ENCODE measurements around the gene LRP4. TPM values are rescaled to one million over a fixed set of nuclear protein-coding genes. Genes with fewer than 3 reads are reported as not detected.

The LRP4 gene
- total and polyA plus RNA-seq, 2 of the 13 experiments (the other 11 are each of a cell fraction or from before 2014, with no cell fraction given), result 4.7 to 13.3 TPM

DNA sequence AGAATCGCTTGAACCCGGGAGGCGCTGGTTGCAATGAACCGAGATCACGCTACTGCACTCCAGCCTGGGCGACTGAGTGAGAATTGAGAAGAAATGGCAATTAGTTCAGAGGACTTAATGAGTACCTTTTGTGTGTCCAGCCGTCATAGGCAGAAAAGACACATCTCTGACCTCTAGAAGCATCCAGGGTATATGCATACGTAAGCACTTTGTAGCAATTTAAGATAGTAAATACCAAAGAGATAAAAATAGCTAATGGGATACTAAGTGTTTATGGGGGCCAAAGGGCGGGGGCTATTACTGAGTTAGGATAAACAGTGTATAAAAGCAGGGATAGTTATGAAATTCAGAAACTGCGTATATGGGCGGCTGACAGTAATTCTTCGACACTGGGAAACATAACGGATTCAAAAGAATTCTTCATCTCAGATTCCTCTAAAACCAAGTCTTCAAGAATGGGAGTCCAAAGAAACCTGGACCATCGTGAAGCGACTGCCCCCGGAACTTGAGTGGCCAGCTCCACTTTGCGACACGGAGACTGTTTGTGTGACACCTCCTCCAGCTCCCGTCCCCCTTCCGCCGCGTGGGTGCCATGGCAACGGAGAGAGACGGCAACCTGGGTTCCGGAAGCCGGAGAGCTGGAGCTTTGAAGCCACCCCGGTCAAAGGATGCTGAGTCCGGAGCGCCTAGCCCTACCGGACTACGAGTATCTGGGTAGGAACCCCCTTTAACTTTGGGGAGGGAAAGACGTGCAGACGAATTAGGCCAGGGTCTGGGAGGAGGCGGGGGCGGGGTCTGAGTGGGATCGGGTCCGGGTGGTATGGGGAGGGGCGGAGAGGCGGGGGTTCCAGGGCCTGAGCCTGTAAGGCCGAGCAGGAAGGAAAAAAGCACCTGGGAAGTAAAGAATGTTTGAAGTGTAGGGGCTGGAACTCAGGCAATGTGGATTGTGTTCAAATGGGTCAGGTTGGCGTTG lies 18.1 kb upstream of the LRP4 start, which contains the start of gene CSTPP1 (continued):
- TF ChIP-seq, protein P1, sequence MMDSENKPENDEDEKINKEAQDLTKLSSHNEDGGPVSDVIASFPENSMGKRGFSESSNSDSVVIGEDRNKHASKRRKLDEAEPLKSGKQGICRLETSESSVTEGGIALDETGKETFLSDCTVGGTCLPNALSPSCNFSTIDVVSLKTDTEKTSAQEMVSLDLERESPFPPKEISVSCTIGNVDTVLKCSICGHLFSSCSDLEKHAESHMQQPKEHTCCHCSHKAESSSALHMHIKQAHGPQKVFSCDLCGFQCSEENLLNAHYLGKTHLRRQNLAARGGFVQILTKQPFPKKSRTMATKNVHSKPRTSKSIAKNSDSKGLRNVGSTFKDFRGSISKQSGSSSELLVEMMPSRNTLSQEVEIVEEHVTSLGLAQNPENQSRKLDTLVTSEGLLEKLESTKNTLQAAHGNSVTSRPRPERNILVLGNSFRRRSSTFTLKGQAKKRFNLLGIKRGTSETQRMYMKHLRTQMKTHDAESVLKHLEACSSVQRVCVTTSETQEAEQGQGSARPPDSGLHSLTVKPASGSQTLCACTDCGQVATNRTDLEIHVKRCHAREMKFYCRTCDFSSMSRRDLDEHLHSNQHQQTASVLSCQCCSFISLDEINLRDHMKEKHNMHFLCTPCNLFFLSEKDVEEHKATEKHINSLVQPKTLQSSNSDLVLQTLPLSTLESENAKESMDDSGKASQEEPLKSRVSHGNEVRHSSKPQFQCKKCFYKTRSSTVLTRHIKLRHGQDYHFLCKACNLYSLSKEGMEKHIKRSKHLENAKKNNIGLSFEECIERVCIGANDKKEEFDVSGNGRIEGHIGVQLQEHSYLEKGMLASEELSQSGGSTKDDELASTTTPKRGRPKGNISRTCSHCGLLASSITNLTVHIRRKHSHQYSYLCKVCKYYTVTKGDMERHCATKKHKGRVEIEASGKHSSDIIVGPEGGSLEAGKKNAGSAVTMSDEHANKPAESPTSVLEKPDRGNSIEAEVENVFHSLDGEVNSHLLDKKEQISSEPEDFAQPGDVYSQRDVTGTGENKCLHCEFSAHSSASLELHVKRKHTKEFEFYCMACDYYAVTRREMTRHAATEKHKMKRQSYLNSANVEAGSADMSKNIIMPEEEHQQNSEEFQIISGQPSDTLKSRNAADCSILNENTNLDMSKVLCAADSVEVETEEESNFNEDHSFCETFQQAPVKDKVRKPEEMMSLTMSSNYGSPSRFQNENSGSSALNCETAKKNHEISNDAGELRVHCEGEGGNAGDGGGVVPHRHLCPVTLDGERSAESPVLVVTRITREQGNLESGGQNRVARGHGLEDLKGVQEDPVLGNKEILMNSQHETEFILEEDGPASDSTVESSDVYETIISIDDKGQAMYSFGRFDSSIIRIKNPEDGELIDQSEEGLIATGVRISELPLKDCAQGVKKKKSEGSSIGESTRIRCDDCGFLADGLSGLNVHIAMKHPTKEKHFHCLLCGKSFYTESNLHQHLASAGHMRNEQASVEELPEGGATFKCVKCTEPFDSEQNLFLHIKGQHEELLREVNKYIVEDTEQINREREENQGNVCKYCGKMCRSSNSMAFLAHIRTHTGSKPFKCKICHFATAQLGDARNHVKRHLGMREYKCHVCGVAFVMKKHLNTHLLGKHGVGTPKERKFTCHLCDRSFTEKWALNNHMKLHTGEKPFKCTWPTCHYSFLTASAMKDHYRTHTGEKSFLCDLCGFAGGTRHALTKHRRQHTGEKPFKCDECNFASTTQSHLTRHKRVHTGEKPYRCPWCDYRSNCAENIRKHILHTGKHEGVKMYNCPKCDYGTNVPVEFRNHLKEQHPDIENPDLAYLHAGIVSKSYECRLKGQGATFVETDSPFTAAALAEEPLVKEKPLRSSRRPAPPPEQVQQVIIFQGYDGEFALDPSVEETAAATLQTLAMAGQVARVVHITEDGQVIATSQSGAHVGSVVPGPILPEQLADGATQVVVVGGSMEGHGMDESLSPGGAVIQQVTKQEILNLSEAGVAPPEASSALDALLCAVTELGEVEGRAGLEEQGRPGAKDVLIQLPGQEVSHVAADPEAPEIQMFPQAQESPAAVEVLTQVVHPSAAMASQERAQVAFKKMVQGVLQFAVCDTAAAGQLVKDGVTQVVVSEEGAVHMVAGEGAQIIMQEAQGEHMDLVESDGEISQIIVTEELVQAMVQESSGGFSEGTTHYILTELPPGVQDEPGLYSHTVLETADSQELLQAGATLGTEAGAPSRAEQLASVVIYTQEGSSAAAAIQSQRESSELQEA (CRISPR knock-in tag; IDR thresholded peaks at IDR 0.05; ENCODE audit: not compliant biosample characterization), result no peak
- TF ChIP-seq ZNF576 (CRISPR knock-in tag; IDR thresholded peaks at IDR 0.05), result no peak
- TF ChIP-seq NFE2 (CRISPR knock-in tag; IDR thresholded peaks at IDR 0.05), result no peak
- TF ChIP-seq, protein P2, sequence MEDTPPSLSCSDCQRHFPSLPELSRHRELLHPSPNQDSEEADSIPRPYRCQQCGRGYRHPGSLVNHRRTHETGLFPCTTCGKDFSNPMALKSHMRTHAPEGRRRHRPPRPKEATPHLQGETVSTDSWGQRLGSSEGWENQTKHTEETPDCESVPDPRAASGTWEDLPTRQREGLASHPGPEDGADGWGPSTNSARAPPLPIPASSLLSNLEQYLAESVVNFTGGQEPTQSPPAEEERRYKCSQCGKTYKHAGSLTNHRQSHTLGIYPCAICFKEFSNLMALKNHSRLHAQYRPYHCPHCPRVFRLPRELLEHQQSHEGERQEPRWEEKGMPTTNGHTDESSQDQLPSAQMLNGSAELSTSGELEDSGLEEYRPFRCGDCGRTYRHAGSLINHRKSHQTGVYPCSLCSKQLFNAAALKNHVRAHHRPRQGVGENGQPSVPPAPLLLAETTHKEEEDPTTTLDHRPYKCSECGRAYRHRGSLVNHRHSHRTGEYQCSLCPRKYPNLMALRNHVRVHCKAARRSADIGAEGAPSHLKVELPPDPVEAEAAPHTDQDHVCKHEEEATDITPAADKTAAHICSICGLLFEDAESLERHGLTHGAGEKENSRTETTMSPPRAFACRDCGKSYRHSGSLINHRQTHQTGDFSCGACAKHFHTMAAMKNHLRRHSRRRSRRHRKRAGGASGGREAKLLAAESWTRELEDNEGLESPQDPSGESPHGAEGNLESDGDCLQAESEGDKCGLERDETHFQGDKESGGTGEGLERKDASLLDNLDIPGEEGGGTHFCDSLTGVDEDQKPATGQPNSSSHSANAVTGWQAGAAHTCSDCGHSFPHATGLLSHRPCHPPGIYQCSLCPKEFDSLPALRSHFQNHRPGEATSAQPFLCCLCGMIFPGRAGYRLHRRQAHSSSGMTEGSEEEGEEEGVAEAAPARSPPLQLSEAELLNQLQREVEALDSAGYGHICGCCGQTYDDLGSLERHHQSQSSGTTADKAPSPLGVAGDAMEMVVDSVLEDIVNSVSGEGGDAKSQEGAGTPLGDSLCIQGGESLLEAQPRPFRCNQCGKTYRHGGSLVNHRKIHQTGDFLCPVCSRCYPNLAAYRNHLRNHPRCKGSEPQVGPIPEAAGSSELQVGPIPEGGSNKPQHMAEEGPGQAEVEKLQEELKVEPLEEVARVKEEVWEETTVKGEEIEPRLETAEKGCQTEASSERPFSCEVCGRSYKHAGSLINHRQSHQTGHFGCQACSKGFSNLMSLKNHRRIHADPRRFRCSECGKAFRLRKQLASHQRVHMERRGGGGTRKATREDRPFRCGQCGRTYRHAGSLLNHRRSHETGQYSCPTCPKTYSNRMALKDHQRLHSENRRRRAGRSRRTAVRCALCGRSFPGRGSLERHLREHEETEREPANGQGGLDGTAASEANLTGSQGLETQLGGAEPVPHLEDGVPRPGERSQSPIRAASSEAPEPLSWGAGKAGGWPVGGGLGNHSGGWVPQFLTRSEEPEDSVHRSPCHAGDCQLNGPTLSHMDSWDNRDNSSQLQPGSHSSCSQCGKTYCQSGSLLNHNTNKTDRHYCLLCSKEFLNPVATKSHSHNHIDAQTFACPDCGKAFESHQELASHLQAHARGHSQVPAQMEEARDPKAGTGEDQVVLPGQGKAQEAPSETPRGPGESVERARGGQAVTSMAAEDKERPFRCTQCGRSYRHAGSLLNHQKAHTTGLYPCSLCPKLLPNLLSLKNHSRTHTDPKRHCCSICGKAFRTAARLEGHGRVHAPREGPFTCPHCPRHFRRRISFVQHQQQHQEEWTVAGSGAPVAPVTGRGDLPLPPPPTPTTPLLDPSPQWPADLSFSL (CRISPR knock-in tag; IDR thresholded peaks at IDR 0.05), result no peak
- TF ChIP-seq ZNF3 (CRISPR knock-in tag; IDR thresholded peaks at IDR 0.05), result no peak
- no peak for TF ChIP-seq PLRG1 (conservative IDR thresholded peaks at IDR 0.05)
- no peak for TF ChIP-seq ZFP1 (CRISPR knock-in tag; IDR thresholded peaks at IDR 0.05)
- no peak for TF ChIP-seq ZNF597 (CRISPR knock-in tag; IDR thresholded peaks at IDR 0.05)
- TF ChIP-seq KDM4B (CRISPR knock-in tag; IDR thresholded peaks at IDR 0.05), result peak; percentile 63; the same call in 1 of the 2 replicates
- TF ChIP-seq TBL1XR1 (IDR thresholded peaks at IDR 0.05; ENCODE audit: borderline replicate concordance, low read length, partially characterized antibody), result peak; percentile 42
- TF ChIP-seq MIER3 (CRISPR knock-in tag; IDR thresholded peaks at IDR 0.05; ENCODE audit: borderline replicate concordance), result peak; percentile 70; the same call in 1 of the 2 replicates
- TF ChIP-seq ZNF549 (CRISPR knock-in tag; IDR thresholded peaks at IDR 0.05), result no peak
- TF ChIP-seq TEAD3 (CRISPR knock-in tag; optimal IDR thresholded peaks at IDR 0.05; ENCODE audit: borderline replicate concordance), result peak; percentile 33

All from HepG2 (cell line).